HEK293 (cell line): ENCODE results near the gene FKBP8.

Experiments
- CTCF ChIP-seq: fragments of 450-650 bp; formaldehyde crosslinking; IDR thresholded peaks from 2 replicates; pipeline ENCODE4 v1.5.1; 2016; ENCODE audit warnings: missing biosample characterization, missing genetic modification characterization
- HOXC10 ChIP-seq: sonication (generic); formaldehyde crosslinking; IDR thresholded peaks from 2 replicates; pipeline ENCODE4 v1.8.1; 2023; ENCODE audit warnings: mild to moderate bottlenecking, missing genetic modification reagents
- MZF1 ChIP-seq: fragments of 450-650 bp; formaldehyde crosslinking; IDR thresholded peaks from 2 replicates; pipeline ENCODE4 v1.5.1; 2017; ENCODE audit warnings: missing biosample characterization, missing genetic modification characterization, borderline replicate concordance
- RBAK ChIP-seq: fragments of 450-650 bp; formaldehyde crosslinking; IDR thresholded peaks from 2 replicates; pipeline ENCODE4 v1.5.1; 2016; ENCODE audit warnings: missing biosample characterization, missing genetic modification characterization
- REPIN1 ChIP-seq: fragments of 450-650 bp; formaldehyde crosslinking; IDR thresholded peaks from 2 replicates; pipeline ENCODE4 v1.5.1; 2017; ENCODE audit warnings: missing biosample characterization, missing genetic modification characterization, low read depth
- SCRT1 ChIP-seq: fragments of 450-650 bp; formaldehyde crosslinking; IDR thresholded peaks from 2 replicates; pipeline ENCODE4 v1.5.1; 2016; ENCODE audit warnings: missing biosample characterization, missing genetic modification characterization, borderline replicate concordance
- SP7 ChIP-seq: fragments of 450-650 bp; formaldehyde crosslinking; IDR thresholded peaks from 2 replicates; pipeline ENCODE4 v1.5.1; 2016; ENCODE audit warnings: missing biosample characterization, missing genetic modification characterization
- TRIM28 ChIP-seq: IDR thresholded peaks from 2 replicates; pipeline ENCODE4 v1.6.1; 2011; ENCODE audit warnings: low read length, control low read depth, borderline replicate concordance
- WT1 ChIP-seq: fragments of 450-650 bp; formaldehyde crosslinking; IDR thresholded peaks from 2 replicates; pipeline ENCODE4 v1.5.1; 2016; ENCODE audit warnings: missing biosample characterization, missing genetic modification characterization
- YY1 ChIP-seq: fragments of 450-650 bp; formaldehyde crosslinking; IDR thresholded peaks from 2 replicates; pipeline ENCODE4 v1.5.1; 2018; ENCODE audit warnings: missing biosample characterization, missing genetic modification characterization
- ZNF10 ChIP-seq: fragments of 450-650 bp; formaldehyde crosslinking; IDR thresholded peaks from 2 replicates; pipeline ENCODE4 v1.5.1; 2017; ENCODE audit warnings: missing biosample characterization, missing genetic modification characterization
- ZNF18 ChIP-seq: fragments of 450-650 bp; formaldehyde crosslinking; IDR thresholded peaks from 2 replicates; pipeline ENCODE4 v1.5.1; 2016; ENCODE audit warnings: missing biosample characterization, missing genetic modification characterization
- ZNF221 ChIP-seq: fragments of 450-650 bp; formaldehyde crosslinking; IDR thresholded peaks from 2 replicates; pipeline ENCODE4 v1.5.1; 2017; ENCODE audit warnings: missing biosample characterization, missing genetic modification characterization, borderline replicate concordance
- ZNF23 ChIP-seq: fragments of 450-650 bp; formaldehyde crosslinking; IDR thresholded peaks from 2 replicates; pipeline ENCODE4 v1.5.1; 2016; ENCODE audit warnings: missing biosample characterization, missing genetic modification characterization, borderline replicate concordance
- ZNF248 ChIP-seq: fragments of 450-650 bp; formaldehyde crosslinking; IDR thresholded peaks from 2 replicates; pipeline ENCODE4 v1.5.1; 2017; ENCODE audit warnings: missing biosample characterization, missing genetic modification characterization
- ZNF26 ChIP-seq: fragments of 450-650 bp; formaldehyde crosslinking; IDR thresholded peaks from 2 replicates; pipeline ENCODE4 v1.5.1; 2016; ENCODE audit warnings: missing biosample characterization, missing genetic modification characterization
- ZNF280C ChIP-seq: fragments of 450-650 bp; formaldehyde crosslinking; IDR thresholded peaks from 2 replicates; pipeline ENCODE4 v1.5.1; 2016; ENCODE audit warnings: missing biosample characterization, missing genetic modification characterization
- ZNF292 ChIP-seq: fragments of 450-650 bp; formaldehyde crosslinking; IDR thresholded peaks from 2 replicates; pipeline ENCODE4 v1.5.1; 2016; ENCODE audit warnings: low read depth, missing biosample characterization, missing genetic modification characterization, borderline replicate concordance
- ZNF391 ChIP-seq: fragments of 450-650 bp; formaldehyde crosslinking; IDR thresholded peaks from 2 replicates; pipeline ENCODE4 v1.5.1; 2016; ENCODE audit warnings: low read depth, missing biosample characterization, missing genetic modification characterization, borderline replicate concordance
- ZNF548 ChIP-seq: fragments of 450-650 bp; formaldehyde crosslinking; IDR thresholded peaks from 2 replicates; pipeline ENCODE4 v1.5.1; 2016; ENCODE audit warnings: missing biosample characterization, missing genetic modification characterization
- ZNF558 ChIP-seq: fragments of 450-650 bp; formaldehyde crosslinking; IDR thresholded peaks from 2 replicates; pipeline ENCODE4 v1.5.1; 2016; ENCODE audit warnings: missing biosample characterization, missing genetic modification characterization
- ZNF571 ChIP-seq: fragments of 450-650 bp; formaldehyde crosslinking; IDR thresholded peaks from 2 replicates; pipeline ENCODE4 v1.5.0; 2017; ENCODE audit warnings: missing biosample characterization, missing genetic modification characterization
- ZNF585B ChIP-seq: fragments of 450-650 bp; formaldehyde crosslinking; IDR thresholded peaks from 2 replicates; pipeline ENCODE4 v1.5.1; 2016; ENCODE audit warnings: missing biosample characterization, missing genetic modification characterization
- ZNF621 ChIP-seq: fragments of 450-650 bp; formaldehyde crosslinking; IDR thresholded peaks from 2 replicates; pipeline ENCODE4 v1.5.1; 2017; ENCODE audit warnings: missing biosample characterization, missing genetic modification characterization
- ZNF692 ChIP-seq: fragments of 450-650 bp; formaldehyde crosslinking; IDR thresholded peaks from 2 replicates; pipeline ENCODE4 v1.5.1; 2016; ENCODE audit warnings: missing biosample characterization, missing genetic modification characterization
- ZNF768 ChIP-seq: fragments of 450-650 bp; formaldehyde crosslinking; IDR thresholded peaks from 2 replicates; pipeline ENCODE4 v1.5.1; 2018; ENCODE audit warnings: missing biosample characterization, mild to moderate bottlenecking, missing genetic modification characterization
- ZNF777 ChIP-seq: fragments of 450-650 bp; formaldehyde crosslinking; IDR thresholded peaks from 2 replicates; pipeline ENCODE4 v1.5.1; 2017; ENCODE audit warnings: missing biosample characterization, missing genetic modification characterization, borderline replicate concordance
- ZNF837 ChIP-seq: fragments of 450-650 bp; formaldehyde crosslinking; IDR thresholded peaks from 2 replicates; pipeline ENCODE4 v1.5.1; 2016; ENCODE audit warnings: missing biosample characterization, missing genetic modification characterization
- ZSCAN30 ChIP-seq: fragments of 450-650 bp; IDR thresholded peaks from 2 replicates; pipeline ENCODE4 v1.5.1; 2018; ENCODE audit warnings: missing biosample characterization, mild to moderate bottlenecking, missing genetic modification characterization, moderate library complexity
- ZSCAN5A ChIP-seq: fragments of 450-650 bp; formaldehyde crosslinking; IDR thresholded peaks from 2 replicates; pipeline ENCODE4 v1.5.1; 2016; ENCODE audit warnings: missing biosample characterization, missing genetic modification characterization

FKBP8 gene

GRCh38 chr19:18588611-18589379, 45.4 kb upstream of the FKBP8 start, which contains the start of gene REX1BD (continued):
- TF ChIP-seq ZNF18 (tag by site-specific recombination) (peak; percentile 52), ZNF558 (tag by site-specific recombination) (no peak), ZNF548 (tag by site-specific recombination) (no peak), ZNF777 (tag by site-specific recombination) (0 out of 2 replicates have a peak, but pooled peaks have one; percentile 17), ZNF248 (no peak), ZNF221 (tag by site-specific recombination) (no peak), ZNF768 (peak; percentile 87; the same call in 1 of the 2 replicates), MZF1 (no peak), ZNF837 (tag by site-specific recombination) (peak; percentile 93), ZNF10 (peak; percentile 74; the same call in 1 of the 2 replicates), REPIN1 (peak; percentile 96; the same call in 1 of the 2 replicates), ZNF585B (tag by site-specific recombination) (no peak), ZNF621 (tag by site-specific recombination) (no peak), SCRT1 (tag by site-specific recombination) (no peak), TRIM28 (no peak; the same call in 1 of the 2 replicates), ZNF571 (tag by site-specific recombination) (no peak), HOXC10 (0 out of 2 replicates have a peak, but pooled peaks have one; percentile 63), SP7 (tag by site-specific recombination) (peak; percentile 85), ZNF391 (tag by site-specific recombination) (peak; percentile 90), ZNF692 (tag by site-specific recombination) (peak; percentile 89), ZNF26 (tag by site-specific recombination) (no peak), ZSCAN5A (tag by site-specific recombination) (peak; percentile 98), ZNF280C (tag by site-specific recombination) (no peak), YY1 (peak; percentile 75), RBAK (tag by site-specific recombination) (no peak), ZSCAN30 (tag by site-specific recombination) (peak; percentile 87), WT1 (tag by site-specific recombination) (peak; percentile 42), ZNF292 (no peak), ZNF23 (tag by site-specific recombination) (no peak), CTCF (tag by site-specific recombination) (peak; percentile 98)
